H1 (cell line): ENCODE measurements around the gene SGCD. TPM values are rescaled to one million over a fixed set of nuclear protein-coding genes. Genes with fewer than 3 reads are reported as not detected.

Experiments
- CTCF ChIA-PET: fragments of 300-600 bp; sonication (Branson Sonifier 250); formaldehyde crosslinking; loops from one replicate; lab custom pipeline; 2021; ENCODE audit not compliant: partially characterized antibody; lab: Charles Lee
- POLR2A ChIA-PET: fragments of 300-600 bp; sonication (Branson Sonifier 250); formaldehyde crosslinking; loops from one replicate; lab custom pipeline; 2021; ENCODE audit warnings: inconsistent platforms; ENCODE audit not compliant: partially characterized antibody; lab: Charles Lee
- DNase-seq, 2 experiments: peaks; one replicate each; pipeline versions ENCODE4 v3.0.0 to v3.0.0-alpha.2; 2010 to 2022; ENCODE audit warnings: low spot score in 2 of 2, low read depth in 1 of 2, mixed read lengths in 1 of 2
- FAIRE-seq: peaks from 2 replicates; lab custom pipeline; 2011; peaks lifted over from hg19 to GRCh38; lab: Jason Lieb, UNC
- H2AFZ ChIP-seq: 2 replicates; pipeline ENCODE4 v1.8.1; 2012; ENCODE audit warnings: low read length, inconsistent platforms
- H2AK5ac ChIP-seq: 2 replicates; pipeline ENCODE4 v1.6.1; 2013; ENCODE audit warnings: low read depth, low read length
- H2BK120ac ChIP-seq: replicated peaks from 2 replicates; pipeline ENCODE3; 2013; ENCODE audit warnings: low read depth, low read length, inconsistent platforms
- H2BK12ac ChIP-seq: 2 replicates; pipeline ENCODE4 v1.6.1; 2013; ENCODE audit warnings: low read depth, low read length
- H2BK15ac ChIP-seq: 2 replicates; pipeline ENCODE4 v1.6.1; 2013; ENCODE audit warnings: low read length
- H2BK20ac ChIP-seq: 2 replicates; pipeline ENCODE4 v1.6.1; 2013; ENCODE audit warnings: low read length
- H2BK5ac ChIP-seq: 2 replicates; pipeline ENCODE4 v1.6.1; 2013; ENCODE audit warnings: low read depth, low read length
- H3K14ac ChIP-seq: 2 replicates; pipeline ENCODE4 v1.6.1; 2013; ENCODE audit warnings: inconsistent platforms; ENCODE audit not compliant: insufficient read length
- H3K18ac ChIP-seq: 2 replicates; pipeline ENCODE4 v1.6.1; 2013; ENCODE audit warnings: low read length; ENCODE audit errors: extremely low read depth
- H3K23ac ChIP-seq: 2 replicates; pipeline ENCODE4 v1.6.1; 2013; ENCODE audit warnings: inconsistent platforms; ENCODE audit not compliant: insufficient read length
- H3K23me2 ChIP-seq: 2 replicates; pipeline ENCODE4 v1.6.1; 2013; ENCODE audit warnings: low read depth, low read length
- H3K27ac ChIP-seq: 2 replicates; pipeline ENCODE4 v1.6.1; 2011; ENCODE audit warnings: low read depth, low read length, inconsistent platforms
- H3K27me3 ChIP-seq, 4 experiments: replicated peaks in 1 of 4; 1 replicate in 1 of 4; 2 replicates in 3 of 4; pipeline versions ENCODE4 v1.6.1 to v1.8.1; 2011 to 2013; ENCODE audit warnings: low read length in 3 of 4, mild to moderate bottlenecking in 3 of 4, inconsistent platforms in 2 of 4, mixed read lengths in 2 of 4, moderate library complexity in 1 of 4; ENCODE audit not compliant: control insufficient read depth in 3 of 4, insufficient read depth in 3 of 4; ENCODE audit errors: extremely low read depth in 1 of 4
- H3K36me3 ChIP-seq, 4 experiments: 2 replicates each; pipeline versions ENCODE4 v1.6.1 to v1.8.1; 2011 to 2013; ENCODE audit warnings: mild to moderate bottlenecking in 4 of 4, low read length in 3 of 4, moderate library complexity in 2 of 4, control low read depth in 1 of 4, inconsistent platforms in 1 of 4; ENCODE audit not compliant: insufficient read depth in 4 of 4, control insufficient read depth in 2 of 4
- H3K4ac ChIP-seq: replicated peaks from 2 replicates; pipeline ENCODE3; 2013; ENCODE audit warnings: low read length, low read depth, mixed read lengths, inconsistent platforms; ENCODE audit not compliant: insufficient read length
- H3K4me1 ChIP-seq, 4 experiments: replicated peaks in 1 of 4; 1 replicate in 1 of 4; 2 replicates in 3 of 4; pipeline versions ENCODE4 v1.6.1 to v1.8.1; 2011 to 2013; ENCODE audit warnings: low read length in 3 of 4, inconsistent platforms in 2 of 4, mixed read lengths in 1 of 4; ENCODE audit not compliant: insufficient read depth in 4 of 4, control insufficient read depth in 3 of 4
- H3K4me2 ChIP-seq, 2 experiments: 2 replicates each; pipeline versions ENCODE4 v1.6.1 to v1.8.1; 2011 to 2013; ENCODE audit warnings: low read depth in 2 of 2, low read length in 2 of 2, control low read depth in 1 of 2, inconsistent platforms in 1 of 2, mild to moderate bottlenecking in 1 of 2; ENCODE audit not compliant: insufficient read depth in 1 of 2
- H3K4me3 ChIP-seq, 4 experiments: fragments of 200-600, 300-600 bp in 1 of 4; sonication (generic), shearing (Covaris generic), sonication (Bioruptor Twin) in 1 of 4; 2 replicates each; pipeline versions ENCODE4 v1.5.1 to v1.8.1; 2011 to 2016; ENCODE audit warnings: low read length in 4 of 4, low read depth in 3 of 4, control low read depth in 2 of 4, inconsistent platforms in 2 of 4, mild to moderate bottlenecking in 2 of 4, mixed read lengths in 1 of 4, moderate library complexity in 1 of 4; ENCODE audit not compliant: insufficient read depth in 2 of 4; ENCODE audit errors: extremely low read depth in 1 of 4
- H3K56ac ChIP-seq: replicated peaks from 2 replicates; pipeline ENCODE3; 2013; ENCODE audit warnings: low read depth, mild to moderate bottlenecking, mixed read lengths, low read length, inconsistent platforms; ENCODE audit not compliant: insufficient read length
- H3K79me1 ChIP-seq: 2 replicates; pipeline ENCODE4 v1.6.1; 2013; ENCODE audit warnings: low read depth, low read length, control low read depth
- H3K79me2 ChIP-seq, 2 experiments: 2 replicates each; pipeline versions ENCODE4 v1.6.1 to v1.8.1; 2012 to 2013; ENCODE audit warnings: low read length in 2 of 2, mild to moderate bottlenecking in 2 of 2, inconsistent platforms in 1 of 2; ENCODE audit not compliant: insufficient read depth in 2 of 2, control insufficient read depth in 1 of 2
- H3K9ac ChIP-seq, 4 experiments: replicated peaks in 1 of 4; 1 replicate in 1 of 4; 2 replicates in 3 of 4; pipeline versions ENCODE4 v1.6.1 to v1.8.1; 2011 to 2013; ENCODE audit warnings: low read depth in 3 of 4, low read length in 3 of 4, control low read depth in 2 of 4, mild to moderate bottlenecking in 2 of 4, moderate library complexity in 2 of 4, inconsistent platforms in 1 of 4; ENCODE audit errors: extremely low read depth in 1 of 4
- H3K9me3 ChIP-seq, 2 experiments: 2 replicates each; pipeline versions ENCODE4 v1.6.1 to v1.8.1; 2012 to 2013; ENCODE audit warnings: mild to moderate bottlenecking in 2 of 2, moderate library complexity in 2 of 2, control low read depth in 1 of 2, inconsistent platforms in 1 of 2, low read depth in 1 of 2, low read length in 1 of 2, mixed read lengths in 1 of 2; ENCODE audit not compliant: insufficient read depth in 2 of 2
- H4K20me1 ChIP-seq, 2 experiments: replicated peaks in 1 of 2; 2 replicates each; pipeline versions ENCODE3 to v1.8.1; 2011 to 2013; ENCODE audit warnings: inconsistent platforms in 2 of 2, low read length in 2 of 2, mild to moderate bottlenecking in 1 of 2; ENCODE audit not compliant: insufficient read depth in 2 of 2, control insufficient read depth in 1 of 2
- H4K5ac ChIP-seq: 2 replicates; pipeline ENCODE4 v1.6.1; 2013; ENCODE audit warnings: low read length, low read depth, mixed read lengths, inconsistent platforms; ENCODE audit not compliant: insufficient read length
- H4K8ac ChIP-seq: 2 replicates; pipeline ENCODE4 v1.8.0; 2013; ENCODE audit warnings: mild to moderate bottlenecking, moderate library complexity, low read length, inconsistent platforms; ENCODE audit not compliant: insufficient read depth; ENCODE audit errors: extremely low read depth
- H4K91ac ChIP-seq: replicated peaks from 2 replicates; pipeline ENCODE3; 2013; ENCODE audit warnings: low read length, mixed read lengths, inconsistent platforms; ENCODE audit not compliant: insufficient read length
- CBX8 ChIP-seq: fragments of 300-800, 300-1000 bp; sonication (generic); IDR thresholded peaks from 2 replicates; pipeline ENCODE4 v1.7.1; 2016; ENCODE audit warnings: low read depth, low read length, borderline replicate concordance
- CHD2 ChIP-seq: IDR thresholded peaks from 2 replicates; pipeline ENCODE4 v1.6.1; 2012; ENCODE audit warnings: low read length, improper control_type of control experiment
- FOSL1 ChIP-seq: IDR thresholded peaks from 2 replicates; pipeline ENCODE4 v1.6.1; 2011; ENCODE audit warnings: mild to moderate bottlenecking, low read depth, low read length, moderate library complexity; ENCODE audit not compliant: insufficient read depth
- KDM1A ChIP-seq: fragments of 200-600, 300-600 bp; sonication (generic); IDR thresholded peaks from 2 replicates; pipeline ENCODE4 v1.7.1; 2016; ENCODE audit warnings: mild to moderate bottlenecking, low read length, borderline replicate concordance
- KDM5A ChIP-seq: fragments of 200-600 bp; IDR thresholded peaks from 2 replicates; pipeline ENCODE4 v1.7.1; 2012; ENCODE audit warnings: mild to moderate bottlenecking, low read length, inconsistent platforms, mixed read lengths
- RXRA ChIP-seq: IDR thresholded peaks from 2 replicates; pipeline ENCODE4 v1.6.1; 2011; ENCODE audit warnings: low read depth, mild to moderate bottlenecking, low read length, moderate library complexity; ENCODE audit not compliant: insufficient read depth
- SAP30 ChIP-seq: fragments of 300-600 bp; sonication (generic); IDR thresholded peaks from 2 replicates; pipeline ENCODE4 v1.7.1; 2012; ENCODE audit warnings: low read length, moderate library complexity, mild to moderate bottlenecking, inconsistent platforms; ENCODE audit not compliant: insufficient read depth, insufficient replicate concordance
- SIX5 ChIP-seq: IDR thresholded peaks from 2 replicates; pipeline ENCODE4 v1.6.1; 2011; ENCODE audit warnings: mild to moderate bottlenecking, low read depth, low read length
- SP1 ChIP-seq: IDR thresholded peaks from 2 replicates; pipeline ENCODE4 v1.6.1; 2011; ENCODE audit warnings: low read depth, low read length
- TAF1 ChIP-seq: IDR thresholded peaks from 2 replicates; pipeline ENCODE4 v1.6.1; 2011; ENCODE audit warnings: mild to moderate bottlenecking, low read depth, low read length
- TEAD4 ChIP-seq: IDR thresholded peaks from 2 replicates; pipeline ENCODE4 v1.6.1; 2012; ENCODE audit warnings: low read depth, low read length, inconsistent platforms, mixed read lengths
- YY1 ChIP-seq: IDR thresholded peaks from 2 replicates; pipeline ENCODE4 v1.6.1; 2011; ENCODE audit warnings: low read depth, mild to moderate bottlenecking, low read length
- WGBS, 2 experiments: shearing (Covaris generic) in 1 of 2; methylation state at CpG; one replicate each; pipeline versions ENCODE4 v1.1.6 to v1.1.7; 2013 to 2015; ENCODE audit warnings: low lambda C conversion rate in 2 of 2, mixed read lengths in 2 of 2, inconsistent platforms in 1 of 2, low coverage in 1 of 2, missing lambda C conversion rate in 1 of 2; ENCODE audit not compliant: insufficient replicate concordance in 2 of 2, insufficient coverage in 1 of 2, insufficient read length in 1 of 2; ENCODE audit errors: extremely low coverage in 1 of 2, missing lambda C conversion rate in 1 of 2; 5-methylcytosine and 5-hydroxymethylcytosine counted together
- polyA plus RNA-seq, 7 experiments: library from polyadenylated mRNA; depleted of rRNA in 3 of 7; stranded (reverse) in 5 of 7; unstranded in 2 of 7; fragments of >200 nt in 5 of 7; fragments of 200-250 nt in 2 of 7; gene quantifications; 1 replicate in 5 of 7; 2 replicates in 1 of 7; 4 replicates in 1 of 7; pipeline versions ENCODE4 v1.2.1 to v1.2.3, GENCODE V29; 2011 to 2013; ENCODE audit warnings: missing spikeins in 2 of 7, mixed read lengths in 2 of 7
- total RNA-seq: library from RNA; stranded (reverse); fragmentation: NEBNext Ultra II Directional; extraction: Animal tissue kit (Norgen Biotek cat#: 25700); gene quantifications from 2 replicates; pipeline ENCODE4 v1.2.1, GENCODE V29; 2021

Gene SGCD
- total and polyA plus RNA-seq, 2 of the 8 experiments (the other 6 are each of a cell fraction or from before 2014, with no cell fraction given), result 0.04 to 0.08 TPM

- H3K9me3 ChIP-seq, result no peaks in the 10 kb centered on the region
- H4K8ac ChIP-seq, result no peak overlapping the region
- no peak overlapping the region for H2AFZ ChIP-seq
- H2BK12ac ChIP-seq, result no peak overlapping the region
- H3K4me3 ChIP-seq, result no peak overlapping the region
- H3K23me2 ChIP-seq, result no peaks in the 10 kb centered on the region
- H3K79me2 ChIP-seq, result no peaks in the 10 kb centered on the region
- H3K79me1 ChIP-seq, result no peaks in the 10 kb centered on the region
- WGBS, 2 experiments, result 90% methylated on average over 3 of the region's 3 CpGs; no CpG with 5 or more reads in 1 of the 2 experiments
- no peak overlapping the region for H3K4me2 ChIP-seq
- no peak overlapping the region for H4K91ac ChIP-seq
- H3K36me3 ChIP-seq, result no peaks in the 10 kb centered on the region
- H3K27ac ChIP-seq, result no peak overlapping the region
- H3K27me3 ChIP-seq, result no peaks in the 10 kb centered on the region
- no peak overlapping the region for H2BK5ac ChIP-seq
- no peak overlapping the region for H2BK15ac ChIP-seq
- DNase-seq (no peak), FAIRE-seq (no peak)
- H4K20me1 ChIP-seq, result no peaks in the 10 kb centered on the region
- no peak overlapping the region for H2BK20ac ChIP-seq
- H2BK120ac ChIP-seq, result no peak overlapping the region
- no peak overlapping the region for H3K18ac ChIP-seq
- TF ChIP-seq CHD2 (no peak), RXRA (no peak), CBX8 (no peak), SAP30 (no peak), SIX5 (no peak), TAF1 (no peak), YY1 (no peak), TEAD4 (no peak), KDM1A (no peak), SP1 (no peak), KDM5A (no peak), FOSL1 (no peak)
- H2AK5ac ChIP-seq, result no peak overlapping the region
- CTCF ChIA-PET, result interaction anchor here (1.2 kb wide), 1 partner anchor 23 kb away, joined by 3 read pairs; no protein-coding TSS in a partner anchor
- no peak overlapping the region for H3K9ac ChIP-seq
- H3K4ac ChIP-seq, result no peak overlapping the region
- H4K5ac ChIP-seq, result no peak overlapping the region
- H3K23ac ChIP-seq, result no peak overlapping the region
- H3K4me1 ChIP-seq, result peaks cover 0 to 4% (median 1%) of the 10 kb centered on the region in 4 experiments; a peak in 1 of 7 replicates
- no peak overlapping the region for H3K14ac ChIP-seq
- H3K56ac ChIP-seq, result no peak overlapping the region
- POLR2A ChIA-PET, result no interaction called here
These were observed 80.3 kb downstream of the SGCD start for GRCh38 chr5:156407251-156407650.
